Coronary artery (tissue), 2 donors: ENCODE results near the gene RCBTB2.
"Not testable (repeated sequence)": the region's sequence is repeated elsewhere in the genome, so short reads cannot be mapped to it uniquely, and the experiment has no call there.

Experiments
- DNase-seq: peaks from one replicate; pipeline ENCODE4 v3.0.0-alpha.2; 2017; ENCODE audit warnings: low spot score
- H3K27ac ChIP-seq, 2 donors: fragments of 200-600 bp; sonication (generic); one replicate each; pipeline ENCODE4 v1.5.1; 2016 to 2019
- H3K4me3 ChIP-seq: fragments of 200-600 bp; sonication (generic); 2 replicates; pipeline ENCODE4 v1.5.1; 2016; ENCODE audit warnings: mild to moderate bottlenecking, moderate library complexity
- CTCF ChIP-seq: fragments of 200-600 bp; sonication (generic); IDR thresholded peaks from one replicate; pipeline ENCODE4 v1.5.1; 2019; ENCODE audit warnings: antibody characterized with exemption

The RCBTB2 gene

GRCh38 chr13:48532506-48533499 lies at the start of gene RCBTB2:
TSS of gene RCBTB2 (minus strand) at chr13:48533080. CDS start at chr13:48521939, 11,141 bp downstream.
- peak; percentile 98 for DNase-seq
- peak within 1 kb of the TSS; percentile 97 to 100 for H3K27ac ChIP-seq
- no peak for TF ChIP-seq CTCF
- H3K4me3 ChIP-seq = peak within 1 kb of the TSS; percentile 83

GRCh38 chr13:48582084-48582483 lies 49.2 kb upstream of the RCBTB2 start:
- Histone ChIP-seq H3K4me3 (no peak overlapping the region), H3K27ac (no peak overlapping the region)
- no peak for DNase-seq
- no peak for TF ChIP-seq CTCF

DNA sequence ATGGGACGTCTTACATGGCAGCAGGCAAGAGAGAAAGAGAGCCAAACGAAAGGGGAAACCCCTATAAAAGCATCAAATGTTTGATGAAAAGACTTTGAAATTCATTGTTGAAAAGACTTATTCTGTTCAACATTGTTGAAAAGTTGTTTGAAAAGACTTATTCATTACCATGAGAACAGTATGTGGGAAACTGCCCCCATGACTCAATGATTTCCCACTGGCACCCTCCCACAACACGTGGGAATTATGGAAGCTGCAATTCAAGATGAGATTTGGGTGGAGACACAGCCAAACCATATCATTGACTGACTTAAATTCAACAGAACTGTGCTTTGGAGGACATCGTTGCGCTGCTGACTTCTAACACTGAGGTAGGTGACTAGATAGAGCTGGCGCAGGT lies 48.0 kb upstream of the RCBTB2 start:
- no peak overlapping the region for H3K27ac ChIP-seq
- no peak for DNase-seq
- no peak overlapping the region for H3K4me3 ChIP-seq
- no peak for TF ChIP-seq CTCF

GRCh38 chr13:48580185-48580803 lies 47.4 kb upstream of the RCBTB2 start:
- H3K4me3 ChIP-seq = no peak overlapping the region
- TF ChIP-seq CTCF = peak; percentile 50
- DNase-seq = no peak
- H3K27ac ChIP-seq = no peak overlapping the region

DNA sequence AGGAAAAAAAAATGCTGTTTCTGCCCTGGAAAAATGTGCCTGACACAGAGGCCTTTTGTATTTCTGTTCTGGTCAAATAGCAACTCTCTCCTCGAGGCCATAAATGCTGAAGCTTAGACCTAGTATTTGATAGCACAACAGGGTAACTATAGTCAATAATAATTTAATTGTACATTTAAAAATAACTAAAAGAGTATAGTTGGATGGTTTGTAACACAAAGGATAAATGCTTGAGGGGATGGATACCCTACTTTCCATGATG lies 47.0 kb upstream of the RCBTB2 start:
- peak overlapping the region in 1 of 2 donors; percentile 64 for H3K27ac ChIP-seq
- H3K4me3 ChIP-seq, DNase-seq: not testable (repeated sequence)

- peak overlapping the region in 1 of 2 donors; percentile 64 for H3K27ac ChIP-seq
- TF ChIP-seq CTCF = no peak
- no peak overlapping the region for H3K4me3 ChIP-seq
- DNase-seq = no peak
These were observed 46.5 kb upstream of the RCBTB2 start for GRCh38 chr13:48579165-48579918.

DNA sequence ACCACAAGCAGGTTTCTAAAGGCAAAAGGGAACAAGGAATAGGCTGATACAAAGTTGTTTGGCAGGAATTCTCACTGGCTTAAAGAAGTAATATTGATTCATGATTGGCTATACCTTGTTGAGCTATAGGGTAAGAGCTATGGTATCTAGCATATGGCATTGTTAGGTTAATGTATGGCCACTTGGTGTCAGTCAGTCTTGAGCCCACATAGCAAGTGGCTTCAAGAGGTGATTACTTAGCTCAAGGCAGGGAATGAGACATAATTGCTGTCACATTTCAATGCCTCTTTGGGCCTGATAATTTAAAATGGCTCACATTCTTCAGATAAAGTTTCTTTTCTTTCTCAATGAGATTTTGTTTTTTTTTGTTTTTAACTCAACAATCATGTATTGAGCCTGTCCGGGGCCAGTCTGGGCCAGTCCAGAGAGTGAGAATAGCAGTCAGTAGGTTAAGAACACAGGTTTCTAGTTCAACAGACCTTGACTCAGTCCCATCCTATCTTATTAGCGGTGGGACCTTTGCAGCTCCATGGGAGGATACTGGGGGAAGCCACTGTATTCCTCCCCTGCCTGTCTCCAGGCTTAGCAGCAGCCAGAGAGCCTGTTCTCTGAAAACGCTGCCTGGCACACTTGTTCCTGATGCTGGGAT lies 45.8 kb upstream of the RCBTB2 start:
- Histone ChIP-seq H3K4me3 (no peak overlapping the region), H3K27ac (peak overlapping the region in 1 of 2 donors; percentile 64)
- no peak for DNase-seq
- TF ChIP-seq CTCF = no peak
